Kidney tubule cell (primary cell): ENCODE results near the gene CYP2J2.
"Not testable (repeated sequence)": the region's sequence is repeated elsewhere in the genome, so short reads cannot be mapped to it uniquely, and the experiment has no call there.

Experiments used
- DNase-seq: peaks from one replicate; pipeline ENCODE4 v3.0.0-alpha.2; 2018; ENCODE audit warnings: low spot score

CYP2J2 gene

GRCh38 chr1:59866462-59866861, 60.1 kb downstream of the CYP2J2 start:
- DNase-seq, result no peak

- DNase-seq, result no peak
Measured at GRCh38 chr1:59857679-59858354, 68.8 kb downstream of the CYP2J2 start.

GRCh38 chr1:59856725-59857338, 69.7 kb downstream of the CYP2J2 start:
- peak; percentile 41 for DNase-seq

GRCh38 chr1:59855297-59855696, 71.3 kb downstream of the CYP2J2 start:
- not testable (repeated sequence) for DNase-seq

- DNase-seq, result no peak
Measured at GRCh38 chr1:59852117-59852516, 74.5 kb downstream of the CYP2J2 start.

- DNase-seq, result no peak
Measured at GRCh38 chr1:59846895-59847282, 79.7 kb downstream of the CYP2J2 start.

- no peak for DNase-seq
Measured at GRCh38 chr1:59846209-59846894, 80.2 kb downstream of the CYP2J2 start.

GRCh38 chr1:59845091-59845490, 81.5 kb downstream of the CYP2J2 start:
- no peak for DNase-seq
